ENCODE data around the gene ATF7IP.
"Not testable (repeated sequence)": the region's sequence is repeated elsewhere in the genome, so short reads cannot be mapped to it uniquely, and the experiment has no call there.

ATF7IP gene

GRCh38 chr12:14365294-14366208, at the start of gene ATF7IP:
TSS of gene ATF7IP (plus strand) at chr12:14365682. CDS start at chr12:14423916, 58,234 bp downstream.
- DNase-seq (ENCODE audit: low spot score), result peak; percentile 99

- no peak for DNase-seq (ENCODE audit: low spot score)
Measured at GRCh38 chr12:14317362-14318146, 47.9 kb upstream of the ATF7IP start.

GRCh38 chr12:14319704-14320427, 45.6 kb upstream of the ATF7IP start:
- not testable (repeated sequence) for DNase-seq (ENCODE audit: low spot score)

- no peak for DNase-seq (ENCODE audit: low spot score)
Measured at GRCh38 chr12:14322403-14322802, 43.1 kb upstream of the ATF7IP start.

- no peak for DNase-seq (ENCODE audit: low spot score)
Measured at GRCh38 chr12:14325716-14326343, 39.7 kb upstream of the ATF7IP start.

GRCh38 chr12:14326699-14327098, 38.8 kb upstream of the ATF7IP start:
- DNase-seq (ENCODE audit: low spot score), result no peak

- no peak for DNase-seq (ENCODE audit: low spot score)
Measured at GRCh38 chr12:14327711-14328110, 37.8 kb upstream of the ATF7IP start.

- DNase-seq (ENCODE audit: low spot score), result no peak
Measured at GRCh38 chr12:14332482-14332881, 33.0 kb upstream of the ATF7IP start.

- DNase-seq (ENCODE audit: low spot score), result no peak
Measured at GRCh38 chr12:14340371-14340770, 25.1 kb upstream of the ATF7IP start.

GRCh38 chr12:14351524-14351923, 14.0 kb upstream of the ATF7IP start:
- DNase-seq (ENCODE audit: low spot score), result not testable (repeated sequence)

GRCh38 chr12:14352066-14352465, 13.4 kb upstream of the ATF7IP start:
- not testable (repeated sequence) for DNase-seq (ENCODE audit: low spot score)

- not testable (repeated sequence) for DNase-seq (ENCODE audit: low spot score)
Measured at GRCh38 chr12:14354665-14355064, 10.8 kb upstream of the ATF7IP start.

- DNase-seq (ENCODE audit: low spot score), result no peak
Measured at GRCh38 chr12:14356147-14356546, 9.3 kb upstream of the ATF7IP start.

GRCh38 chr12:14357486-14357885, 8.0 kb upstream of the ATF7IP start:
- no peak for DNase-seq (ENCODE audit: low spot score)

- DNase-seq (ENCODE audit: low spot score), result no peak
Measured at GRCh38 chr12:14362352-14362751, 3.1 kb upstream of the ATF7IP start.

- peak; percentile 7 for DNase-seq (ENCODE audit: low spot score)
Measured at GRCh38 chr12:14364583-14365271, 755 bp upstream of the ATF7IP start.

- no peak for DNase-seq (ENCODE audit: low spot score)
Measured at GRCh38 chr12:14366209-14367039, 942 bp downstream of the ATF7IP start.

GRCh38 chr12:14367040-14367661, 1.7 kb downstream of the ATF7IP start:
- peak; percentile 9 for DNase-seq (ENCODE audit: low spot score)

GRCh38 chr12:14369311-14369710, 3.8 kb downstream of the ATF7IP start:
- DNase-seq (ENCODE audit: low spot score), result no peak

- DNase-seq (ENCODE audit: low spot score), result peak; percentile 20
Measured at GRCh38 chr12:14373217-14373616, 7.7 kb downstream of the ATF7IP start.
